Transverse colon (tissue), 4 donors: ENCODE results near the gene ADCY10. TPM values are rescaled to one million over a fixed set of nuclear protein-coding genes. Genes with fewer than 3 reads are reported as not detected.

Source experiments
- DNase-seq: peaks from one replicate; pipeline ENCODE4 v3.0.0-alpha.2; 2019
- H3K27ac ChIP-seq, 4 donors: fragments of 200-600 bp; sonication (generic); 2 replicates each; pipeline ENCODE4 v1.5.1; 2016 to 2018; ENCODE audit warnings: inconsistent platforms in 4 of 4
- H3K27me3 ChIP-seq: fragments of 200-600 bp; sonication (generic); 2 replicates; pipeline ENCODE4 v1.5.1; 2017; ENCODE audit warnings: inconsistent platforms
- H3K36me3 ChIP-seq, 4 donors: fragments of 200-600 bp; sonication (generic); 2 replicates each; pipeline ENCODE4 v1.5.1; 2017 to 2019; ENCODE audit warnings: inconsistent platforms in 4 of 4
- H3K4me1 ChIP-seq, 4 donors: fragments of 200-600 bp; sonication (generic); 2 replicates each; pipeline ENCODE4 v1.5.1; 2017 to 2020; ENCODE audit warnings: inconsistent platforms in 4 of 4
- H3K4me3 ChIP-seq, 4 donors: fragments of 200-600 bp; sonication (generic); 1 replicate in 1 of 4; 2 replicates in 3 of 4; pipeline versions ENCODE4 v1.5.1 to v1.6.1; 2017 to 2019; ENCODE audit warnings: inconsistent platforms in 4 of 4
- H3K9me3 ChIP-seq, 2 donors: fragments of 200-600 bp; sonication (generic); 2 replicates each; pipeline ENCODE4 v1.5.1; 2017 to 2019; ENCODE audit warnings: inconsistent platforms in 2 of 2
- EP300 ChIP-seq: sonication (generic); formaldehyde crosslinking; IDR thresholded peaks from one replicate; pipeline ENCODE4 v1.6.1; 2017; ENCODE audit warnings: antibody characterized with exemption, low read depth
- POLR2A ChIP-seq: fragments of 450-650 bp; IDR thresholded peaks from one replicate; pipeline ENCODE4 v1.6.1; 2016; ENCODE audit warnings: antibody characterized with exemption, mild to moderate bottlenecking, moderate library complexity
- POLR2AphosphoS5 ChIP-seq, 3 donors: sonication (generic); formaldehyde crosslinking; IDR thresholded peaks; one replicate each; pipeline ENCODE4 v1.6.1; 2016; ENCODE audit warnings: antibody characterized with exemption in 3 of 3
- WGBS, 2 donors: methylation state at CpG; one replicate each; pipeline ENCODE4 v1.1.5; 2018; ENCODE audit warnings: low coverage in 1 of 2; 5-methylcytosine and 5-hydroxymethylcytosine counted together
- in situ Hi-C, 4 donors: fragments of 200-750 bp; cut with MboI; loops; one replicate each; pipeline versions ENCODE4 v1.15.0 to v1.15.1; 2017; ENCODE audit warnings: low sequenced_read_pairs in 3 of 4, low pct_ligation_motif_present in 1 of 4, low pct_unique_long_range_greater_than_20kb in 1 of 4
- intact Hi-C: fragments of 100-400 bp; cut with DNase I; formaldehyde crosslinking; loops from one replicate; pipeline ENCODE4 v1.15.1; 2023; ENCODE audit warnings: low total_unique reads
- total RNA-seq, 4 donors: library from RNA; depleted of rRNA; stranded (reverse); fragments of >200 nt; gene quantifications; one replicate each; pipeline ENCODE4 v1.1.0, GENCODE V29; 2016
- TF ChIP-seq, protein P1 (sequence below), 5 experiments: fragments of 200-600 bp in 3 of 5; fragments of 450-650 bp in 2 of 5; sonication (generic) in 3 of 5; IDR thresholded peaks; 1 replicate in 2 of 5; 2 replicates in 3 of 5; pipeline ENCODE4 v1.5.1; 2016 to 2017; ENCODE audit warnings: antibody characterized with exemption in 5 of 5, inconsistent platforms in 3 of 5, mild to moderate bottlenecking in 2 of 5, moderate library complexity in 1 of 5

The ADCY10 gene
- total RNA-seq, 4 donors from 2014 or later, result 0.27 to 3.7 TPM; not detected in 2

DNA sequence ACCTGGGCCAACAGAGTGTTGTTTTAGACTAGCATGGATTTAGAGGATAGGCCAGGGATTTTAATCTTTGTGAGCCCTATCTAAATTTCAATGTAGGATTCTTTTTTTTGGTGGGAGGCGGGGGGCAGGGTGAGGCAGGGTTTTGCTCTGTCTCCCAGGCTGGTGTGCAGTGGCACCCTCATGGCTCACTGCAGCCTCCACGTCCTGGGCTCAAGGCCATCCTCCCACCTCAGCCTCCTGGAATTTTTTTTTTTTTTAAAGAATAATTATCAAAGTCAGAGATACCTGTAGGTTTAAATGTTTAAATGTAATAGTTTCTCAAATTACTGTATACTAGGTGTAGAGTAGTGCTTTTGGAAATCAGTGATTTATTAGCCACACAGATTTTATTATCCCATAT is 26.3 kb upstream of the ADCY10 start:
- intact Hi-C loops, result no loop called here
- H3K9me3 ChIP-seq, result no peaks in the 10 kb centered on the region
- TF ChIP-seq POLR2AphosphoS5 (IDR thresholded peaks at IDR 0.05), result no peak
- TF ChIP-seq, protein P1, sequence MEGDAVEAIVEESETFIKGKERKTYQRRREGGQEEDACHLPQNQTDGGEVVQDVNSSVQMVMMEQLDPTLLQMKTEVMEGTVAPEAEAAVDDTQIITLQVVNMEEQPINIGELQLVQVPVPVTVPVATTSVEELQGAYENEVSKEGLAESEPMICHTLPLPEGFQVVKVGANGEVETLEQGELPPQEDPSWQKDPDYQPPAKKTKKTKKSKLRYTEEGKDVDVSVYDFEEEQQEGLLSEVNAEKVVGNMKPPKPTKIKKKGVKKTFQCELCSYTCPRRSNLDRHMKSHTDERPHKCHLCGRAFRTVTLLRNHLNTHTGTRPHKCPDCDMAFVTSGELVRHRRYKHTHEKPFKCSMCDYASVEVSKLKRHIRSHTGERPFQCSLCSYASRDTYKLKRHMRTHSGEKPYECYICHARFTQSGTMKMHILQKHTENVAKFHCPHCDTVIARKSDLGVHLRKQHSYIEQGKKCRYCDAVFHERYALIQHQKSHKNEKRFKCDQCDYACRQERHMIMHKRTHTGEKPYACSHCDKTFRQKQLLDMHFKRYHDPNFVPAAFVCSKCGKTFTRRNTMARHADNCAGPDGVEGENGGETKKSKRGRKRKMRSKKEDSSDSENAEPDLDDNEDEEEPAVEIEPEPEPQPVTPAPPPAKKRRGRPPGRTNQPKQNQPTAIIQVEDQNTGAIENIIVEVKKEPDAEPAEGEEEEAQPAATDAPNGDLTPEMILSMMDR (IDR thresholded peaks at IDR 0.05), result no peak
- no peak for TF ChIP-seq EP300
- no peak for TF ChIP-seq POLR2A
- H3K4me3 ChIP-seq, result no peak overlapping the region
- in situ Hi-C loops, result loop anchor here in 2 of 4 donors (25.0 kb wide), 1 partner anchor 228 kb away; the partner anchor contains the start of gene MPZL1 (in 2 of the 2)
- H3K36me3 ChIP-seq, result no peaks in the 10 kb centered on the region
- H3K27ac ChIP-seq, result no peak overlapping the region
- DNase-seq, result no peak
- H3K4me1 ChIP-seq, result peaks cover 0 to 20% (median 11%) of the 10 kb centered on the region in 4 donors
- WGBS, 2 donors, result 96 to 100% methylated on average over 2 of the region's 2 CpGs
- no peaks in the 10 kb centered on the region for H3K27me3 ChIP-seq

DNA sequence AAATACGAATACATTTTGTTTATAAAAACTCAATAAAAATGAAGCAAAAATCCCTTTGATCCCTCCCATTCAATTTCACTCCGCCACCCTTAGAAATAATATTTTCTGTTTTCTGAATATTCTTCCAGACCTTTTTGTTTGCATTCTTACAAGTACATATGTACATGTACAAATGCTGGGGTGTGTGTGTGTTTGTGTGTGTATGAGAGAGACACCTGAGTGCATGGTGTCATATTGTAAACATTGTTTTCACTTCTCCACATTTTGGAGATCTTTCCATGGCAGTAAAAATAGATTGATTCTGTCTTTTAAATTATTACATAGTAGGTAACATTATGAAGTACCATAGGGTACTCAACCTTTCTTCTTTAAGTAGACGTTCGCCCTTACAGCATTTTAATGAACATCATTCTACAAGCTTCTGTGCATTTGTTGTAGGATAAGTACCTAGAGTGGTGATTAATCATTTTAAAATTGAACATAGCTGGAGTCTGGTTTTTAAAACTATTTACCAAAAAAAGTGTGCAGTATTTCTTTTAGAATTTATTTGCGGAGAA is 24.2 kb upstream of the ADCY10 start:
- in situ Hi-C loops, result loop anchor here in 3 of 4 donors (10.0 to 25.0 kb wide), 2 partner anchors 213 to 226 kb away; partner anchors contain the start of gene MPZL1 (in 3 of the 3)
- intact Hi-C loops, result no loop called here
- Histone ChIP-seq H3K9me3 (no peaks in the 10 kb centered on the region), H3K4me3 (peak overlapping the region in 3 of 4 donors; percentile 80 to 97 (median 86)), H3K4me1 (peaks cover 0 to 40% (median 22%) of the 10 kb centered on the region in 4 donors), H3K36me3 (no peaks in the 10 kb centered on the region), H3K27ac (peak overlapping the region; percentile 95 to 98 (median 97)), H3K27me3 (no peaks in the 10 kb centered on the region)
- WGBS, 2 donors, result 35 to 36% methylated on average over 5 of the region's 5 CpGs
- no peak for DNase-seq
- TF ChIP-seq POLR2AphosphoS5 (IDR thresholded peaks at IDR 0.05) (no peak), POLR2A (no peak), EP300 (no peak)
- TF ChIP-seq, protein P1 (IDR thresholded peaks at IDR 0.05), result no peak

GRCh38 chr1:167937709-167938010 is 23.7 kb upstream of the ADCY10 start:
- intact Hi-C loops (loop anchor here (2.0 kb wide), 1 partner anchor 217 kb away; the partner anchor contains the start of gene MPZL1), in situ Hi-C loops (loop anchor here in 3 of 4 donors (10.0 to 25.0 kb wide), 2 partner anchors 213 to 225 kb away; partner anchors contain the start of gene MPZL1 (in 3 of the 3))
- no peaks in the 10 kb centered on the region for H3K9me3 ChIP-seq
- H3K4me3 ChIP-seq, result peak overlapping the region; percentile 68 to 97 (median 83)
- H3K27me3 ChIP-seq, result no peaks in the 10 kb centered on the region
- H3K36me3 ChIP-seq, result no peaks in the 10 kb centered on the region
- TF ChIP-seq, protein P1 (IDR thresholded peaks at IDR 0.05), result no peak
- TF ChIP-seq POLR2A, result no peak
- no peak for TF ChIP-seq EP300
- TF ChIP-seq POLR2AphosphoS5 (IDR thresholded peaks at IDR 0.05), result no peak
- peak overlapping the region; percentile 95 to 98 (median 97) for H3K27ac ChIP-seq
- peaks cover 0 to 45% (median 25%) of the 10 kb centered on the region in 4 donors for H3K4me1 ChIP-seq
- no peak for DNase-seq
- 0 to 1% methylated on average over 5 of the region's 5 CpGs for WGBS, 2 donors

GRCh38 chr1:167936930-167937708 is 23.2 kb upstream of the ADCY10 start, which contains the start of gene MPC2:
Gene MPC2 (minus strand): TSS chr1:167937072. CDS start chr1:167935841, 1,231 bp downstream.
- in situ Hi-C loops (loop anchor here in 3 of 4 donors (10.0 to 25.0 kb wide), 2 partner anchors 212 to 225 kb away; partner anchors contain the start of gene MPZL1 (in 3 of the 3)), intact Hi-C loops (loop anchor here (2.0 kb wide), 1 partner anchor 216 kb away; the partner anchor contains the start of gene MPZL1)
- Histone ChIP-seq H3K4me3 (peak within 1 kb of the TSS; percentile 68 to 97 (median 83)), H3K9me3 (no peaks in the 10 kb centered on the region), H3K27me3 (no peaks in the 10 kb centered on the region), H3K36me3 (no peaks in the 10 kb centered on the region), H3K27ac (peak within 1 kb of the TSS; percentile 95 to 98 (median 97)), H3K4me1 (peaks cover 0 to 50% (median 28%) of the 10 kb centered on the region in 4 donors)
- TF ChIP-seq, protein P1 (IDR thresholded peaks at IDR 0.05), result no peak
- TF ChIP-seq POLR2AphosphoS5 (IDR thresholded peaks at IDR 0.05) (peak in 2 of 3 donors; percentile 10 to 39), EP300 (no peak), POLR2A (no peak)
- DNase-seq, result peak; percentile 73
- 0% methylated on average over 1 to 36 of the region's 51 CpGs for WGBS, 2 donors
